ENCODE measurements around the gene OR8D2. TPM values are rescaled to one million over a fixed set of nuclear protein-coding genes. Genes with fewer than 3 reads are reported as not detected.

OR8D2 gene
- total and polyA plus RNA-seq, 2 of the 4 experiments (the other 2 are of a cell fraction), result not detected

GRCh38 chr11:124302347-124303125 lies 17.5 kb downstream of the OR8D2 start:
- intact Hi-C loops (cut with micrococcal nuclease), result no loop called here
- ATAC-seq (ENCODE audit: low read depth), result no peak

More at GRCh38 chr11:124302347-124303125, 17.5 kb downstream of the OR8D2 start:
- H3K9ac ChIP-seq (ENCODE audit: low read depth, low read length), result no peak overlapping the region
- no peak overlapping the region for H2AK5ac ChIP-seq (ENCODE audit: low read depth, low read length)
- H3K14ac ChIP-seq (replicated peaks; ENCODE audit: low read depth, low read length), result no peak overlapping the region
- DNase-seq, result no peak
- H3K18ac ChIP-seq (ENCODE audit: low read depth, low read length), result peak overlapping the region; percentile 54; the same call in 1 of the 2 replicates
- H3K4me1 ChIP-seq (ENCODE audit: control insufficient read depth, insufficient read depth, low read length), result peaks cover 2% of the 10 kb centered on the region; the same call in 1 of the 2 replicates
- peak overlapping the region; percentile 34; the same call in 1 of the 3 replicates for H2BK15ac ChIP-seq (ENCODE audit: low read depth, low read length)
- H3K4me2 ChIP-seq (ENCODE audit: low read depth, low read length), result no peak overlapping the region; the same call in 1 of the 2 replicates
- BruUV-seq (replicated peaks), result no TSS peak
- no peak overlapping the region for H3K27ac ChIP-seq (ENCODE audit: insufficient read depth, low read length)
- H3K9me3 ChIP-seq (ENCODE audit: control insufficient read depth, insufficient read depth, low read length), result no peaks in the 10 kb centered on the region; the same call in 1 of the 2 replicates
- H4K91ac ChIP-seq (ENCODE audit: insufficient read depth, low read depth, low read length), result peak overlapping the region; percentile 74
- CTCF ChIA-PET, result interaction anchor here (0.6 kb wide), 1 partner anchor 40 kb away, joined by 4 read pairs; no protein-coding TSS in a partner anchor
- peak overlapping the region; percentile 57 for H2BK120ac ChIP-seq (ENCODE audit: low read depth, low read length)
- no peak overlapping the region for H2BK20ac ChIP-seq (ENCODE audit: low read depth, low read length)
- H4K20me1 ChIP-seq (ENCODE audit: insufficient read depth, low read length), result no peaks in the 10 kb centered on the region
- H2BK5ac ChIP-seq (ENCODE audit: low read depth, low read length, poor library complexity, severe bottlenecking), result peak overlapping the region; percentile 49
- in situ Hi-C loops (cut with MboI; ENCODE audit: low sequenced_read_pairs) (no loop called here), dilution Hi-C loops (cut with HindIII; ENCODE audit: low sequenced_read_pairs, unreplicated experiment) (no loop called here)
- no peak overlapping the region for H3K4me3 ChIP-seq (ENCODE audit: insufficient read depth, low read depth, low read length)
- no CpG with 5 or more reads among the region's 3 CpGs for WGBS, 2 experiments (ENCODE audit: extremely low coverage in 2 of 2, insufficient read length in 1 of 2)
- no peak overlapping the region for H3K23ac ChIP-seq (ENCODE audit: low read depth, low read length)
- H3K79me1 ChIP-seq (ENCODE audit: low read depth in 1 of 2, low read length in 2 of 2), result no peaks in the 10 kb centered on the region
- no peak overlapping the region for H2AFZ ChIP-seq (replicated peaks; ENCODE audit: low read length, poor library complexity)
- TF ChIP-seq ELK1 (IDR thresholded peaks at IDR 0.05; ENCODE audit: borderline replicate concordance, low read depth, low read length) (no peak), SMC3 (IDR thresholded peaks at IDR 0.05; ENCODE audit: low read depth, low read length) (no peak)
- POLR2A ChIA-PET (ENCODE audit: unreplicated experiment), result no interaction called here
- peak overlapping the region in 1 of 2 experiments; percentile 55; a peak in 2 of 4 replicates for H4K8ac ChIP-seq (ENCODE audit: low read depth in 2 of 2, low read length in 2 of 2)
- H3K36me3 ChIP-seq (ENCODE audit: control insufficient read depth, insufficient read depth, low read length), result no peaks in the 10 kb centered on the region
- no peak overlapping the region for H3K56ac ChIP-seq (ENCODE audit: extremely low read depth, insufficient read depth, low read length)
- no peaks in the 10 kb centered on the region for H3K27me3 ChIP-seq (ENCODE audit: control insufficient read depth, insufficient read depth, low read length)
- H3K9me1 ChIP-seq (ENCODE audit: insufficient read depth, low read length), result no peaks in the 10 kb centered on the region
- peak overlapping the region; percentile 88; the same call in 1 of the 2 replicates for H3K4ac ChIP-seq (ENCODE audit: low read depth, low read length)
- H4K5ac ChIP-seq (ENCODE audit: low read depth, low read length), result peak overlapping the region; percentile 63; the same call in 1 of the 2 replicates
- H2AK9ac ChIP-seq (replicated peaks; ENCODE audit: low read depth, low read length, poor library complexity), result no peak overlapping the region

All from IMR-90 (cell line).